DND-41 (cell line): ENCODE data around the gene SRF.

ENCODE experiments used
- CTCF ChIP-seq: IDR thresholded peaks from 2 replicates; pipeline ENCODE4 v1.5.1; 2012; ENCODE audit warnings: borderline replicate concordance, low read length, moderate library complexity, mild to moderate bottlenecking; ENCODE audit not compliant: poor library complexity, severe bottlenecking; ENCODE audit errors: extremely low read depth
- EZH2 ChIP-seq: IDR thresholded peaks from 3 replicates; pipeline ENCODE4 v1.6.1; 2012; ENCODE audit warnings: borderline replicate concordance, low read depth, mild to moderate bottlenecking, moderate library complexity, low read length, inconsistent platforms; ENCODE audit not compliant: severe bottlenecking

GRCh38 chr6:43202451-43202850 is 31.4 kb downstream of the SRF start:
- TF ChIP-seq CTCF (no peak), EZH2 (no peak)
